HG03060 (cell line): Measurements from ENCODE around the gene MBTPS1.

Experiments
- ATAC-seq: cut with Tn5 transposase; IDR thresholded peaks from one replicate; pipeline ENCODE4 v1.9.1; 2021; ENCODE audit warnings: low read depth, moderate number of reproducible peaks; ENCODE audit not compliant: unreplicated experiment

Gene MBTPS1

GRCh38 chr16:84116720-84117493, at the start of gene MBTPS1:
Gene MBTPS1, minus strand, starts transcription at chr16:84116942. Its CDS starts 15,159 bp downstream, at chr16:84101783.
- peak; percentile 80 for ATAC-seq

GRCh38 chr16:84165746-84166145, 49.0 kb upstream of the MBTPS1 start:
- ATAC-seq = no peak

DNA sequence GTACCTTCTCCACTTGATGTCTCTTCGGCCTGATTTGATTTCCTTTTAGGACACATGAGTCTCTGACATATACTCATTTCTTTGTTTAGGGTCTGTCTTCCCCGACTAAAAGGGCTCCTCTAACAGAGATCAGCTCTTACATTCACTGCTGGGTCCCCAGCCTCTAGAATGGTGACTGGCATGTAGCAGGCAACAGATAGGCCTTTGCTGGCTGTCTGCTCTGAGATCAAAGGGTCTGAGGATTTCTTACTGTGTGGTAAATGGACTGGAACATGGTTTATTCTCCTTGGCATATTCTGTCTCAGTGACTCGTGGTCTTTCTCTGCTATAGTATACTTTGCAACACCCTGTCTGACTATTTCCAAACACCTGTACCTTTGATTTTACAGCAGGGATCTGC, 45.1 kb upstream of the MBTPS1 start:
- no peak for ATAC-seq

DNA sequence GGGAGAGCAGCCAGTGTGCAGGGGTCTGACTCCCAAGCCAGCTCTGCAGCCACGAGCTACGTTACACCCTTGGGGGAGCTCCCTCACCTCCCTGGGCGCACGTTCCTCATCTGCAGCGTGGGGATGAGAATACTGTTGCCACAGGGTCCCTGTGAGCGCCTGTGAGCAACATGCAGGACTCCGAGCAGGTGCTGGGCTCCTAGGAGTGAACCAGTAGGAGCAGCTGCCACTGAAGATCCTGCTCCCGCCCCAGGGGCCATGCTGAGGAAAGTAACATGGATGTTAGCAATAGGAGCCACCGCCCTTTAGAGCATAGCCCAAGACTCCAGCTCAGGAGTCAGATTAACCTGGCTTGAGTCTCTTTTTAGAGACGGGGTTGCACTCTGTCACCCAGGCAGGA, 44.3 kb upstream of the MBTPS1 start:
- no peak for ATAC-seq

DNA sequence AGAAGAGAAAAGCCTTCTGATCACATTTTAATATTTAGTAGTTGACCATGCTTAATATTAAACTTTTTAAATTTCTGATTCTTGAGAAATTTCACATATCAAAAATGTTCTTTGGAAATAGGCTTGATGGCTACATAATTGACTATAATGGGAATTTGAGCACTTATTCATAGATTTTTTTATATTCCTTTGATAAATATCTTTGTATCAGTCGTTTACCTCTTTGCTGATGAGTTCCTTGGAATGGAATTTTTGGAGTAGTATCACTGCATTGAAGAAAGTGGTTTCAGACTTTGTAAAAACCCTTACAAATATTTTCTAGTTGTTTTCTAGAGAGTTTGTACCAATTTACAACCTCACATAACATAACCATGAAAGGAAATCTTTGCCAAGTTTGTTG, 43.1 kb upstream of the MBTPS1 start:
- ATAC-seq = no peak

- ATAC-seq = no peak
These were observed 42.3 kb upstream of the MBTPS1 start for GRCh38 chr16:84159007-84159406.

DNA sequence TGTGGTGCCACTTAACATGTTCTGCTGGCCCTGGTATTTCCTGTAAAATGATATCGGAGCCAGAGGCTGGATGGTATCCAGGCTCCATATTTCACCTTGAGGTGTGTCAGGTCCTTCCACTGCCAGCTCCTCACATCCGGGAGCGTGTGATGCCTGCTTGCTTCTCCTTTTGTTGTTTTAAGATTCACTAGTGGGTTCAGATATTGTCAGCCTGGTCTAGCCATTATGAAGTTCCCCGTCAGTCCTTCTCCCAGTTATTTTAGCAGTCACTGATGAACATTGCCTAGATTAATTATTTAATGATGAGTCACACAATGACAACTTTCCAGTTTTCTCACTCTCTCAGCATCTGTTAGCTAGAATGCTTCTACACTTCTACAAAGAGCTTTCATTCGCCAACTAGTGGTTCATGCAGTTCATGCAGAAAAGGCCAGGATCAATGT, 39.6 kb upstream of the MBTPS1 start:
- ATAC-seq = no peak

- no peak for ATAC-seq
These were observed 39.0 kb upstream of the MBTPS1 start for GRCh38 chr16:84155771-84156170.

GRCh38 chr16:84155226-84155625, 38.5 kb upstream of the MBTPS1 start:
- no peak for ATAC-seq

GRCh38 chr16:84153660-84154214, 37.0 kb upstream of the MBTPS1 start:
- ATAC-seq = no peak

DNA sequence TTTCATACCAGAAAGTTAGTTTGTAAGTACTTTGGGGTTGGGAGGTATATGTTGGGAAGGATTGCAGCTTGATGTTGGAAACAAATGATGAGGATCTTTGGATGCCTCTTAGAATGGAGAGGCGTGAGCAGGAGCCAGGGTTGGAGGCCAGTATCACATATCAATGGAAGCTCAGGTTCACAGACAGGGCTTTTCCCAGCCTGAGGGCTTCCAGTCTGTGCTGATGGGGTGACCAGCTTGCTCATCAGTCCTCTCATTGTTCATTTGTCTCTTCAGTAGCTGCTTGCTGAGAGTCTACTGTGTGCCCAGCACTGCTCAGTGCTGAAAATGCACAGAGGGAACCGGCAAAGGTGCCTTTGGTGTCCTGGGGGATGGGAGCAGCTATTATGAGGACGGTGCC, 34.2 kb upstream of the MBTPS1 start:
- no peak for ATAC-seq

- ATAC-seq = no peak
These were observed 28.3 kb upstream of the MBTPS1 start, which contains the start of the genes DNAAF1 and HSDL1 for GRCh38 chr16:84144859-84145639. Gene DNAAF1, plus strand, starts transcription at chr16:84145308. Its CDS starts 133 bp downstream, at chr16:84145441. Gene HSDL1, minus strand, starts transcription at chr16:84145177. Its CDS starts 13,856 bp downstream, at chr16:84131321.

GRCh38 chr16:84144209-84144858, 27.6 kb upstream of the MBTPS1 start:
- ATAC-seq = no peak

DNA sequence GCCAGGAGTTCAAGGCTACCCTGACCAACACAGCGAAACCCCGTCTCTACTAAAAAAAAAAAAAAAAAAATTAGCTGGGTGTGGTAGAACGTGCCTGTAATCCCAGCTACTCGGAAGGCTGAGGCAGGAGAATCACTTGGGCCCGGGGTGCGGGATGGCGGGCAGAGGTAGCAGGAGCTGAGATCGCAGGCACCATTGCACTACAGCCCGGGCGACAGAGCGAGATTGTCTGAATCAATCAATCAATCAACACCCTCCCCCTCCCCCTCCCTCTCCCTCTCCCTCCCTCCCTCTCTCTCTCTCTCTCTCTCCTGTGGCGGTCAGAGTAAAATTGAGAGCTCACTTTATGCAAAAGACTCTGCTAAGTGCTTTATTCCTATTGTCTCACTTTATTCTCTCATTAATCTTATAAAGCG, 27.1 kb upstream of the MBTPS1 start:
- ATAC-seq = no peak

DNA sequence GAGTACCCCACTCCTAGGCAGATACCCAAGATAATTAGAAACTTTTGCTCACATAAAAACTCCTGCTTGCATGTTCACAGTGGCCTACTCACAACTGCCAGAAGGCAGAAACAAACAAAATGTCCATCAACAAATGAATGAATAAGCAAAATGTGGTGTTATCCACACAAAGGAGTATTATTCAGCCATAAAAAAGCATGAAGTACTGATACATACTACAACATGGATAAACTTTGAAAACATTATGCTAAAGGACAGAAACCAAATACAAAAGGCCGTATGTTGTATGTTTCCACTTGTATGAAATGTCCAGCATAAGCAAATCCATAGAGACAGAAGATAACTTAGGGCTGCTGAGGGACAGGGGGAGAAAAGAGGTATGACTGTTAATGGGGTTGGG, 26.3 kb upstream of the MBTPS1 start:
- ATAC-seq = no peak

GRCh38 chr16:84141143-84141670, 24.5 kb upstream of the MBTPS1 start:
- no peak for ATAC-seq

DNA sequence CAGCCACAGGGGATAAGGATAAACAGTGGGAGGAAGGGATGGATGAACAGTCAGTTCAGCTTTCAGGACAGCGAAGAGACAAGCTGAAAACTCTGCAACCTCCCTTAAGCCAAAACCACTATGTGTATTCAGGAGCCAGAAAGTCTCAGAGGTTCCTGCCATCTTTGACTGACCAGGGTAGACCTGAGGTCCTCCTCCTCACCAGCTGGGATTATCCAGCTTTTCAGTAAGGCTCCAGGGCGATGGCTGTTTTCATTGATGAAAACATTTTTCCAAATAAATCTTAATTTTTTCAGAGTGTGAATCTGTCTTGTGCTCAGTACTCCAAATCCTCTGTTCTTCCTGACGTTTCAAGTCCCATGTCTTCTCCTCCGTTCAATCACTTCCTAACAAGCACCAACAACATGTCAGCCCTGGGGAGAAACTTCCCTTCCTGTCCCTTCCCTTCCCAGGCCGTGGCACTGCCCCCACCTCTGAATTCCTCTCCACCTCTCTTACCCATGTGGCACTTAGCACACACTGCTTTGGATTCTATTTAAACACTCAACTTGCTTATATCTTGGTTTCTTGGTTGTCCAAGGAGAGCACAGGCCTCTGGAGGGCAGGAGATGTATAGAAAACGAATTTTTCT, 23.0 kb upstream of the MBTPS1 start:
- ATAC-seq = no peak

- no peak for ATAC-seq
These were observed 22.3 kb upstream of the MBTPS1 start for GRCh38 chr16:84138824-84139627.

DNA sequence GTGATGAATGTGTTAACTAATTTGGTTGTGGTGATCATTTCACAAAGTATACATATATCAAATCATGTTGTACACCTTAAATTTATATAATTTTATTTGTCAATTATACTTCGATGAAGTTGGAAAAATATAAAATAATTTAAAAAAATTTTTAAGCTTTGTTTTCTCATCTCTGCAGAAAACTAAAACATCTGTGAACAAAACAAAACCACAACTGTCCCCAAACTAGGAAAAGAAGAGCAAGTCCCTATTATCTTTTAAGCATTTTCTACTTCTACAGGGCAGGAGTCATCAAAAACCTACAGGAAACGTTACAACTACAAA, 21.7 kb upstream of the MBTPS1 start:
- no peak for ATAC-seq
